ENCODE data around the gene HOXD8. TPM values are rescaled to one million over a fixed set of nuclear protein-coding genes. Genes with fewer than 3 reads are reported as not detected.

HOXD8 gene
- total and polyA plus RNA-seq, 2 of the 8 experiments (the other 6 are each of a cell fraction or from before 2014, with no cell fraction given) = not detected

GRCh38 chr2:176132205-176133171 lies 3.0 kb downstream of the HOXD8 start:
- peaks cover 14 to 31% of the 10 kb centered on the region in 2 experiments for H4K20me1 ChIP-seq (replicated peaks in 1 of 2; ENCODE audit: control insufficient read depth in 1 of 2, insufficient read depth in 2 of 2, low read length in 2 of 2)
- H3K27ac ChIP-seq (ENCODE audit: low read depth, low read length) = no peak overlapping the region
- CTCF ChIA-PET (ENCODE audit: partially characterized antibody) = interaction anchor here (0.6 to 4.5 kb wide), 18 partner anchors 9 to 717 kb away, joined by 3 to 30 read pairs (median 5); partner anchors contain the start of genes HOXD10 and HOXD4
- TF ChIP-seq ZNF274 (IDR thresholded peaks at IDR 0.05; ENCODE audit: borderline replicate concordance, extremely low read depth, low read length) (no peak), PHF8 (conservative IDR thresholded peaks at IDR 0.05; ENCODE audit: low read depth, low read length) (no peak), CBX8 (IDR thresholded peaks at IDR 0.05; ENCODE audit: borderline replicate concordance, low read depth, low read length) (0 out of 2 replicates have a peak, but pooled peaks have one; percentile 57), FOSL1 (IDR thresholded peaks at IDR 0.05; ENCODE audit: insufficient read depth, low read depth, low read length) (no peak), RAD21 (IDR thresholded peaks at IDR 0.05 in 1 of 2, conservative IDR thresholded peaks at IDR 0.05 in 1 of 2; ENCODE audit: low read depth in 2 of 2, low read length in 2 of 2) (no peak), EGR1 (IDR thresholded peaks at IDR 0.05; ENCODE audit: borderline replicate concordance, low read depth, low read length) (no peak), EZH2 (IDR thresholded peaks at IDR 0.05; ENCODE audit: low read depth, low read length, severe bottlenecking) (peak; percentile 96), KDM4A (IDR thresholded peaks at IDR 0.05; ENCODE audit: low read depth, low read length, severe bottlenecking) (no peak), ASH2L (IDR thresholded peaks at IDR 0.05; ENCODE audit: low read length) (no peak), SUZ12 (IDR thresholded peaks at IDR 0.05; ENCODE audit: low read length) (peak; percentile 88)

More at GRCh38 chr2:176132205-176133171, 3.0 kb downstream of the HOXD8 start:
- H2AFZ ChIP-seq (ENCODE audit: low read length) = no peak overlapping the region
- H3K23me2 ChIP-seq (ENCODE audit: low read depth, low read length) = peaks cover 3% of the 10 kb centered on the region; the same call in 1 of the 2 replicates
- no peaks in the 10 kb centered on the region for H3K79me1 ChIP-seq (ENCODE audit: low read depth, low read length)
- no peak overlapping the region for H2BK120ac ChIP-seq (replicated peaks; ENCODE audit: low read depth, low read length)
- H3K9ac ChIP-seq (replicated peaks in 1 of 4; ENCODE audit: extremely low read depth in 1 of 4, low read depth in 3 of 4, low read length in 3 of 4) = no peak overlapping the region
- H2BK12ac ChIP-seq (ENCODE audit: low read depth, low read length) = no peak overlapping the region; the same call in 1 of the 2 replicates
- peaks cover 3 to 16% (median 5%) of the 10 kb centered on the region in 4 experiments for H3K4me1 ChIP-seq (replicated peaks in 1 of 4; ENCODE audit: control insufficient read depth in 3 of 4, insufficient read depth in 4 of 4, low read length in 3 of 4)
- H2BK20ac ChIP-seq (ENCODE audit: low read length) = no peak overlapping the region
- H2BK15ac ChIP-seq (ENCODE audit: low read length) = no peak overlapping the region
- H3K14ac ChIP-seq (ENCODE audit: insufficient read length) = no peak overlapping the region
- peaks cover 0 to 19% (median 0%) of the 10 kb centered on the region in 4 experiments; a peak in 1 of 8 replicates for H3K36me3 ChIP-seq (ENCODE audit: control insufficient read depth in 2 of 4, insufficient read depth in 4 of 4, low read length in 3 of 4)
- no peak overlapping the region for H3K56ac ChIP-seq (replicated peaks; ENCODE audit: insufficient read length, low read depth, low read length)
- DNase-seq (ENCODE audit: low read depth in 1 of 2, low spot score in 2 of 2) (peak in 1 of 2 experiments; percentile 45), FAIRE-seq (no peak)
- H3K79me2 ChIP-seq (ENCODE audit: control insufficient read depth in 1 of 2, insufficient read depth in 2 of 2, low read length in 2 of 2) = no peaks in the 10 kb centered on the region
- no peak overlapping the region for H4K8ac ChIP-seq (ENCODE audit: extremely low read depth, insufficient read depth, low read length)
- H3K18ac ChIP-seq (ENCODE audit: extremely low read depth, low read length) = no peak overlapping the region
- POLR2A ChIA-PET (ENCODE audit: partially characterized antibody) = no interaction called here
- 11% methylated on average over 31 of the region's 33 CpGs; no CpG with 5 or more reads in 1 of the 2 experiments for WGBS, 2 experiments (ENCODE audit: extremely low coverage in 1 of 2, insufficient coverage in 1 of 2, insufficient read length in 1 of 2, insufficient replicate concordance in 2 of 2, low coverage in 1 of 2, low lambda C conversion rate in 2 of 2, missing lambda C conversion rate in 1 of 2)
- H3K4me3 ChIP-seq (ENCODE audit: extremely low read depth in 1 of 4, insufficient read depth in 2 of 4, low read depth in 3 of 4, low read length in 4 of 4) = no peak overlapping the region
- H4K5ac ChIP-seq (ENCODE audit: insufficient read length, low read depth, low read length) = no peak overlapping the region
- no peak overlapping the region for H2BK5ac ChIP-seq (ENCODE audit: low read depth, low read length)
- peaks cover 92 to 100% (median 99%) of the 10 kb centered on the region in 4 experiments for H3K27me3 ChIP-seq (replicated peaks in 1 of 4; ENCODE audit: control insufficient read depth in 3 of 4, extremely low read depth in 1 of 4, insufficient read depth in 3 of 4, low read length in 3 of 4)
- no peaks in the 10 kb centered on the region for H3K9me3 ChIP-seq (ENCODE audit: insufficient read depth in 2 of 2, low read depth in 1 of 2, low read length in 1 of 2)
- H4K91ac ChIP-seq (replicated peaks; ENCODE audit: insufficient read length, low read length) = no peak overlapping the region
- no peak overlapping the region for H3K4ac ChIP-seq (replicated peaks; ENCODE audit: insufficient read length, low read depth, low read length)
- H3K23ac ChIP-seq (ENCODE audit: insufficient read length) = no peak overlapping the region
- no peak overlapping the region for H2AK5ac ChIP-seq (ENCODE audit: low read depth, low read length)
- 0 out of 4 replicates have a peak overlapping the region, but pooled peaks of 1 of the 2 experiments have one; percentile 18 for H3K4me2 ChIP-seq (ENCODE audit: insufficient read depth in 1 of 2, low read depth in 2 of 2, low read length in 2 of 2)
